Ascending aorta (tissue), 2 donors: Measurements from ENCODE around the gene GRHL3. TPM values are rescaled to one million over a fixed set of nuclear protein-coding genes. Genes with fewer than 3 reads are reported as not detected.

Experiments
- DNase-seq, 2 donors: peaks; one replicate each; pipeline ENCODE4 v3.0.0-alpha.2; 2019; ENCODE audit warnings: low spot score in 2 of 2
- H3K27ac ChIP-seq, 2 donors: fragments of 200-600 bp; sonication (generic); one replicate each; pipeline ENCODE4 v1.5.1; 2016 to 2017; ENCODE audit warnings: mild to moderate bottlenecking in 1 of 2
- H3K27me3 ChIP-seq: fragments of 200-600 bp; sonication (generic); one replicate; pipeline ENCODE4 v1.5.1; 2017
- H3K36me3 ChIP-seq, 2 donors: fragments of 200-600 bp; sonication (generic); one replicate each; pipeline ENCODE4 v1.5.1; 2016
- H3K4me1 ChIP-seq, 2 donors: fragments of 200-600 bp; sonication (generic); one replicate each; pipeline ENCODE4 v1.5.1; 2016 to 2017; ENCODE audit warnings: mild to moderate bottlenecking in 1 of 2
- H3K4me3 ChIP-seq, 2 donors: fragments of 200-600 bp; sonication (generic); one replicate each; pipeline ENCODE4 v1.5.1; 2016 to 2017; ENCODE audit warnings: mild to moderate bottlenecking in 1 of 2
- H3K9me3 ChIP-seq, 2 donors: fragments of 200-600 bp; sonication (generic); one replicate each; pipeline ENCODE4 v1.5.1; 2016
- CTCF ChIP-seq, 3 experiments: fragments of 200-600 bp in 2 of 3; fragments of 450-650 bp in 1 of 3; sonication (generic) in 2 of 3; IDR thresholded peaks; one replicate each; pipeline ENCODE4 v1.5.1; 2016 to 2019; ENCODE audit warnings: antibody characterized with exemption in 3 of 3, mild to moderate bottlenecking in 1 of 3, moderate library complexity in 1 of 3
- intact Hi-C: fragments of 100-400 bp; cut with DNase I; formaldehyde crosslinking; loops from one replicate; pipeline ENCODE4 v1.15.1; 2023
- total RNA-seq: library from RNA; depleted of rRNA; stranded (reverse); fragments of >200 nt; gene quantifications from one replicate; pipeline ENCODE4 v1.1.0, GENCODE V29; 2016

Gene GRHL3
- total RNA-seq, 1 donor from 2014 or later = not detected

GRCh38 chr1:24345334-24345733 is 26.2 kb downstream of the GRHL3 start:
- H3K4me1 ChIP-seq = no peaks in the 10 kb centered on the region
- H3K4me3 ChIP-seq = no peak overlapping the region
- H3K36me3 ChIP-seq = no peaks in the 10 kb centered on the region
- no peaks in the 10 kb centered on the region for H3K9me3 ChIP-seq
- no peak for DNase-seq
- no peak for TF ChIP-seq CTCF (IDR thresholded peaks at IDR 0.05)
- H3K27ac ChIP-seq = no peak overlapping the region
- intact Hi-C loops = no loop called here
- no peaks in the 10 kb centered on the region for H3K27me3 ChIP-seq

- intact Hi-C loops = no loop called here
- Histone ChIP-seq H3K4me3 (no peak overlapping the region), H3K27ac (no peak overlapping the region), H3K36me3 (no peaks in the 10 kb centered on the region), H3K4me1 (no peaks in the 10 kb centered on the region), H3K9me3 (no peaks in the 10 kb centered on the region), H3K27me3 (no peaks in the 10 kb centered on the region)
- no peak for TF ChIP-seq CTCF (IDR thresholded peaks at IDR 0.05)
- DNase-seq = no peak
Observed at GRCh38 chr1:24347159-24347934, 28.2 kb downstream of the GRHL3 start.

GRCh38 chr1:24348196-24348595 is 29.0 kb downstream of the GRHL3 start:
- Histone ChIP-seq H3K27me3 (no peaks in the 10 kb centered on the region), H3K9me3 (no peaks in the 10 kb centered on the region), H3K4me1 (no peaks in the 10 kb centered on the region), H3K4me3 (no peak overlapping the region), H3K36me3 (no peaks in the 10 kb centered on the region), H3K27ac (no peak overlapping the region)
- no peak for DNase-seq
- no peak for TF ChIP-seq CTCF (IDR thresholded peaks at IDR 0.05)
- intact Hi-C loops = no loop called here

GRCh38 chr1:24349891-24350290 is 30.7 kb downstream of the GRHL3 start:
- Histone ChIP-seq H3K27me3 (no peaks in the 10 kb centered on the region), H3K9me3 (no peaks in the 10 kb centered on the region), H3K27ac (no peak overlapping the region), H3K36me3 (no peaks in the 10 kb centered on the region), H3K4me1 (no peaks in the 10 kb centered on the region), H3K4me3 (no peak overlapping the region)
- DNase-seq = no peak
- no peak for TF ChIP-seq CTCF (IDR thresholded peaks at IDR 0.05)
- intact Hi-C loops = no loop called here

- Histone ChIP-seq H3K9me3 (no peaks in the 10 kb centered on the region), H3K27ac (no peak overlapping the region), H3K4me1 (no peaks in the 10 kb centered on the region), H3K4me3 (no peak overlapping the region), H3K27me3 (no peaks in the 10 kb centered on the region), H3K36me3 (no peaks in the 10 kb centered on the region)
- DNase-seq = no peak
- intact Hi-C loops = no loop called here
- TF ChIP-seq CTCF (IDR thresholded peaks at IDR 0.05) = no peak
Observed at GRCh38 chr1:24351247-24351646, 32.1 kb downstream of the GRHL3 start.
